Tibial artery (tissue), 4 donors: ENCODE measurements around the gene GOPC.

Experiments
- DNase-seq, 2 donors: peaks; one replicate each; pipeline ENCODE4 v3.0.0-alpha.2; 2019
- H3K27ac ChIP-seq, 2 donors: fragments of 200-600 bp; sonication (generic) in 1 of 2; 1 replicate in 1 of 2; 2 replicates in 1 of 2; pipeline ENCODE4 v1.5.1; 2018 to 2019; ENCODE audit warnings: mild to moderate bottlenecking in 1 of 2
- H3K27me3 ChIP-seq, 2 donors: fragments of 200-600 bp; sonication (generic) in 1 of 2; one replicate each; pipeline versions ENCODE4 v1.5.1 to v1.6.0; 2016 to 2019
- H3K36me3 ChIP-seq, 3 donors: fragments of 200-600 bp; sonication (generic) in 2 of 3; one replicate each; pipeline ENCODE4 v1.5.1; 2016 to 2019; ENCODE audit warnings: mild to moderate bottlenecking in 2 of 3
- H3K4me1 ChIP-seq, 4 donors: fragments of 200-600 bp; sonication (generic) in 2 of 4; 1 replicate in 3 of 4; 2 replicates in 1 of 4; pipeline ENCODE4 v1.5.1; 2016 to 2019
- H3K4me3 ChIP-seq, 2 donors: fragments of 200-600 bp; sonication (generic) in 1 of 2; 1 replicate in 1 of 2; 2 replicates in 1 of 2; pipeline ENCODE4 v1.5.1; 2018 to 2019; ENCODE audit warnings: mild to moderate bottlenecking in 2 of 2
- H3K9me3 ChIP-seq, 3 donors: fragments of 200-600 bp; sonication (generic) in 1 of 3; one replicate each; pipeline ENCODE4 v1.5.1; 2016 to 2019
- CTCF ChIP-seq, 2 experiments: fragments of 200-600 bp in 1 of 2; fragments of 450-650 bp in 1 of 2; IDR thresholded peaks; one replicate each; pipeline ENCODE4 v1.5.1; 2017 to 2019; ENCODE audit warnings: antibody characterized with exemption in 2 of 2, mild to moderate bottlenecking in 1 of 2, moderate library complexity in 1 of 2
- intact Hi-C: fragments of 100-400 bp; cut with DNase I; formaldehyde crosslinking; loops from one replicate; pipeline ENCODE4 v1.15.0; 2023; ENCODE audit warnings: low total_unique reads

Gene GOPC

GRCh38 chr6:117568831-117569410 is 33.4 kb downstream of the GOPC start:
- Histone ChIP-seq H3K27me3 (no peaks in the 10 kb centered on the region), H3K9me3 (no peaks in the 10 kb centered on the region), H3K4me1 (no peaks in the 10 kb centered on the region), H3K36me3 (peaks cover 43 to 68% (median 49%) of the 10 kb centered on the region in 3 donors), H3K27ac (no peak overlapping the region), H3K4me3 (no peak overlapping the region)
- TF ChIP-seq CTCF (IDR thresholded peaks at IDR 0.05): no peak
- intact Hi-C loops: no loop called here
- no peak for DNase-seq

GRCh38 chr6:117568247-117568646 is 34.1 kb downstream of the GOPC start:
- no peak overlapping the region for H3K4me3 ChIP-seq
- no peaks in the 10 kb centered on the region for H3K4me1 ChIP-seq
- no peak overlapping the region for H3K27ac ChIP-seq
- no peak for TF ChIP-seq CTCF (IDR thresholded peaks at IDR 0.05)
- no peaks in the 10 kb centered on the region for H3K9me3 ChIP-seq
- DNase-seq: no peak
- H3K36me3 ChIP-seq: peaks cover 42 to 71% (median 45%) of the 10 kb centered on the region in 3 donors
- intact Hi-C loops: no loop called here
- H3K27me3 ChIP-seq: no peaks in the 10 kb centered on the region

GRCh38 chr6:117564681-117565080 is 37.6 kb downstream of the GOPC start:
- H3K9me3 ChIP-seq: no peaks in the 10 kb centered on the region
- no peak overlapping the region for H3K27ac ChIP-seq
- H3K4me1 ChIP-seq: no peaks in the 10 kb centered on the region
- peaks cover 35 to 62% (median 41%) of the 10 kb centered on the region in 3 donors for H3K36me3 ChIP-seq
- H3K27me3 ChIP-seq: no peaks in the 10 kb centered on the region
- no peak for DNase-seq
- TF ChIP-seq CTCF (IDR thresholded peaks at IDR 0.05): no peak
- H3K4me3 ChIP-seq: no peak overlapping the region
- intact Hi-C loops: no loop called here

GRCh38 chr6:117561128-117561527 is 41.2 kb downstream of the GOPC start:
- Histone ChIP-seq H3K27me3 (no peaks in the 10 kb centered on the region), H3K27ac (no peak overlapping the region), H3K36me3 (peaks cover 9 to 26% (median 14%) of the 10 kb centered on the region in 3 donors), H3K4me1 (peaks cover 0 to under 1% (median 0%) of the 10 kb centered on the region in 4 donors), H3K9me3 (no peaks in the 10 kb centered on the region), H3K4me3 (no peak overlapping the region)
- intact Hi-C loops: no loop called here
- TF ChIP-seq CTCF (IDR thresholded peaks at IDR 0.05): no peak
- no peak for DNase-seq

- DNase-seq: no peak
- H3K4me1 ChIP-seq: peaks cover 0 to 6% (median 0%) of the 10 kb centered on the region in 4 donors
- no peak overlapping the region for H3K4me3 ChIP-seq
- intact Hi-C loops: loop anchor here (10.0 kb wide), 1 partner anchor 204 kb away; no protein-coding TSS in a partner anchor
- no peak for TF ChIP-seq CTCF (IDR thresholded peaks at IDR 0.05)
- H3K27ac ChIP-seq: no peak overlapping the region
- H3K9me3 ChIP-seq: no peaks in the 10 kb centered on the region
- H3K27me3 ChIP-seq: no peaks in the 10 kb centered on the region
- peaks cover 4 to 15% (median 14%) of the 10 kb centered on the region in 3 donors for H3K36me3 ChIP-seq
Observed at GRCh38 chr6:117559299-117559698, 43.0 kb downstream of the GOPC start.
